CD4-positive, alpha-beta memory T cell (primary cell): ENCODE data around the gene RTL3. TPM values are rescaled to one million over a fixed set of nuclear protein-coding genes. Genes with fewer than 3 reads are reported as not detected.

Experiments used
- CTCF ChIA-PET: fragments of 350-600 bp; sonication (Branson Sonifier 250); formaldehyde crosslinking; loops from one replicate; lab custom pipeline; 2021; ENCODE audit warnings: inconsistent platforms; ENCODE audit not compliant: partially characterized antibody; lab: Charles Lee
- POLR2A ChIA-PET: fragments of 350-600 bp; sonication (Branson Sonifier 250); formaldehyde crosslinking; loops from one replicate; lab custom pipeline; 2021; ENCODE audit not compliant: partially characterized antibody; lab: Charles Lee
- DNase-seq, 5 donors: peaks; one replicate each; pipeline versions ENCODE4 v3.0.0 to v3.0.0-alpha.2; 2020 to 2022; ENCODE audit warnings: mixed read lengths in 1 of 5
- H3K27ac ChIP-seq: one replicate; pipeline ENCODE4 v1.7.0; 2013; ENCODE audit warnings: low read depth, low read length
- H3K27me3 ChIP-seq: 2 replicates; pipeline ENCODE4 v1.7.0; 2013; ENCODE audit warnings: mild to moderate bottlenecking, low read length, moderate library complexity; ENCODE audit not compliant: insufficient read depth
- H3K36me3 ChIP-seq: 2 replicates; pipeline ENCODE4 v1.7.0; 2013; ENCODE audit warnings: mild to moderate bottlenecking, low read length, moderate library complexity; ENCODE audit not compliant: insufficient read depth
- H3K4me1 ChIP-seq: 2 replicates; pipeline ENCODE4 v1.7.0; 2013; ENCODE audit warnings: mild to moderate bottlenecking, low read length, moderate library complexity; ENCODE audit not compliant: insufficient read depth
- H3K4me3 ChIP-seq, 2 donors: one replicate each; pipeline ENCODE4 v1.7.0; 2013; ENCODE audit warnings: low read length in 2 of 2, mild to moderate bottlenecking in 1 of 2
- H3K9me3 ChIP-seq, 2 donors: one replicate each; pipeline ENCODE4 v1.7.0; 2013; ENCODE audit warnings: low read length in 2 of 2, control low read depth in 1 of 2; ENCODE audit not compliant: control insufficient read depth in 1 of 2
- H3K27ac Mint-ChIP-seq, 7 donors: one replicate each; pipeline ENCODE4 v1.8.0; 2020 to 2021; ENCODE audit warnings: mixed read lengths in 7 of 7, mild to moderate bottlenecking in 6 of 7, inconsistent platforms in 3 of 7, moderate library complexity in 3 of 7
- H3K27me3 Mint-ChIP-seq, 2 donors: one replicate each; pipeline ENCODE4 v1.8.0; 2020 to 2021; ENCODE audit warnings: mixed read lengths in 2 of 2
- H3K36me3 Mint-ChIP-seq, 2 donors: one replicate each; pipeline ENCODE4 v1.8.0; 2020 to 2021; ENCODE audit warnings: mixed read lengths in 2 of 2, inconsistent platforms in 1 of 2, mild to moderate bottlenecking in 1 of 2
- H3K4me1 Mint-ChIP-seq, 4 donors: one replicate each; pipeline ENCODE4 v1.8.0; 2020 to 2021; ENCODE audit warnings: mixed read lengths in 4 of 4, mild to moderate bottlenecking in 1 of 4
- H3K4me3 Mint-ChIP-seq, 8 donors: one replicate each; pipeline ENCODE4 v1.8.0; 2020 to 2021; ENCODE audit warnings: mixed read lengths in 8 of 8, mild to moderate bottlenecking in 7 of 8, moderate library complexity in 6 of 8, inconsistent platforms in 3 of 8
- H3K9me3 Mint-ChIP-seq, 8 donors: one replicate each; pipeline ENCODE4 v1.8.0; 2020 to 2021; ENCODE audit warnings: mixed read lengths in 8 of 8, mild to moderate bottlenecking in 5 of 8, inconsistent platforms in 3 of 8, moderate library complexity in 1 of 8
- intact Hi-C: fragments of 100-400 bp; cut with micrococcal nuclease; formaldehyde crosslinking; loops from one replicate; pipeline ENCODE4 v1.15.1; 2023
- polyA plus RNA-seq, 2 donors: library from polyadenylated mRNA; unstranded; fragments of 300-500 nt; fragmentation: Illumina TruSeq; gene quantifications; one replicate each; pipeline ENCODE4 v1.2.3, GENCODE V29; 2021
- total RNA-seq, 2 experiments: library from RNA; stranded (reverse); gene quantifications; one replicate each; pipeline ENCODE4 v1.2.3, GENCODE V29; 2021

The RTL3 gene
- total and polyA plus RNA-seq, 4 experiments from 2014 or later = not detected

DNA sequence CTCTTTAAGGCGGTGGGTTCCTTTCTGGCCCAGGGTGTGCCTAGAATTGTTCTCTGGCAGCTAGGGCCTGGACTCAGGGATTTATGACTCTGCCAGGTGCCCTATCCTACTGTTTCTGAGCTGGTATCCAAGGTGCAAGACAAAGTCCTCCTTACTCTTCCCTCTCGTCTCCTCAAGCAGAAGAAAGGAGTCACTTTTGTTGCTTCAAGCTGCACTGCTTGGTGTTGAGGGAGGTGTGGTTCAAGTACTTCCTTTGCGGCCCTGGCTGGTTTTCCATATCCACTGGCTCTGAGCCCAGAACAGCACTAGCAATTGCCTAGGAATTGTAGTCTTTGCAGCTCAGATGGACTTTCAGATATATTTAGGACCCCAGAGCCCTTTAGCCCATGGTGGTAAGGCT lies 39.3 kb downstream of the RTL3 start:
- no peak overlapping the region for H3K27ac ChIP-seq
- ChIA-PET CTCF (no interaction called here), POLR2A (no interaction called here)
- H3K4me3 ChIP-seq = no peak overlapping the region
- Mint-ChIP-seq H3K4me3 (no peak overlapping the region), H3K27ac (no peak overlapping the region), H3K27me3 (no peaks in the 10 kb centered on the region), H3K9me3 (no peaks in the 10 kb centered on the region), H3K36me3 (no peaks in the 10 kb centered on the region), H3K4me1 (no peaks in the 10 kb centered on the region)
- H3K9me3 ChIP-seq = no peaks in the 10 kb centered on the region
- no peak for DNase-seq
- H3K27me3 ChIP-seq = no peaks in the 10 kb centered on the region
- no peaks in the 10 kb centered on the region for H3K4me1 ChIP-seq
- intact Hi-C loops = no loop called here
- H3K36me3 ChIP-seq = no peaks in the 10 kb centered on the region

- H3K9me3 ChIP-seq = no peaks in the 10 kb centered on the region
- no peak overlapping the region for H3K27ac ChIP-seq
- H3K4me1 ChIP-seq = no peaks in the 10 kb centered on the region
- intact Hi-C loops = no loop called here
- no peaks in the 10 kb centered on the region for H3K36me3 Mint-ChIP-seq
- H3K27me3 ChIP-seq = no peaks in the 10 kb centered on the region
- no peaks in the 10 kb centered on the region for H3K27me3 Mint-ChIP-seq
- no peaks in the 10 kb centered on the region for H3K9me3 Mint-ChIP-seq
- ChIA-PET POLR2A (no interaction called here), CTCF (no interaction called here)
- no peak overlapping the region for H3K27ac Mint-ChIP-seq
- no peaks in the 10 kb centered on the region for H3K4me1 Mint-ChIP-seq
- no peak overlapping the region for H3K4me3 Mint-ChIP-seq
- H3K36me3 ChIP-seq = no peaks in the 10 kb centered on the region
- DNase-seq = no peak
- H3K4me3 ChIP-seq = no peak overlapping the region
Measured at GRCh38 chrX:78618987-78619386, 40.1 kb downstream of the RTL3 start.

GRCh38 chrX:78614264-78614663 lies 44.9 kb downstream of the RTL3 start:
- ChIA-PET POLR2A (no interaction called here), CTCF (no interaction called here)
- no peaks in the 10 kb centered on the region for H3K9me3 Mint-ChIP-seq
- H3K4me3 Mint-ChIP-seq = no peak overlapping the region
- H3K4me3 ChIP-seq = no peak overlapping the region
- intact Hi-C loops = no loop called here
- H3K36me3 ChIP-seq = no peaks in the 10 kb centered on the region
- no peaks in the 10 kb centered on the region for H3K27me3 ChIP-seq
- H3K4me1 Mint-ChIP-seq = no peaks in the 10 kb centered on the region
- no peak overlapping the region for H3K27ac Mint-ChIP-seq
- no peaks in the 10 kb centered on the region for H3K9me3 ChIP-seq
- no peak overlapping the region for H3K27ac ChIP-seq
- no peaks in the 10 kb centered on the region for H3K4me1 ChIP-seq
- no peaks in the 10 kb centered on the region for H3K36me3 Mint-ChIP-seq
- H3K27me3 Mint-ChIP-seq = no peaks in the 10 kb centered on the region
- DNase-seq = no peak

Other genes with a start within 250 kb of the RTL3 start
- not detected for gene LPAR4, start 88.4 kb upstream of the RTL3 start, total RNA-seq
- not detected for gene LPAR4, start 88.4 kb upstream of the RTL3 start, polyA plus RNA-seq